Nephron progenitor cell (in vitro differentiated cells): ENCODE measurements around the gene CD47.
A peak's percentile ranks its signal among the peaks of the same experiment; 100 is the strongest.

Experiments used
- DNase-seq: peaks from one replicate; pipeline ENCODE4 v3.0.0; 2021
- H3K27ac Mint-ChIP-seq: 2 replicates; pipeline ENCODE4 v1.8.0; 2021; ENCODE audit warnings: mild to moderate bottlenecking, moderate library complexity, mixed read lengths
- H3K27me3 Mint-ChIP-seq: 2 replicates; pipeline ENCODE4 v1.8.0; 2021; ENCODE audit warnings: mild to moderate bottlenecking, low read depth, mixed read lengths; ENCODE audit not compliant: poor library complexity
- H3K36me3 Mint-ChIP-seq: 2 replicates; pipeline ENCODE4 v1.8.0; 2021; ENCODE audit warnings: low read depth, mixed read lengths
- H3K4me1 Mint-ChIP-seq: 2 replicates; pipeline ENCODE4 v1.8.0; 2021; ENCODE audit warnings: mixed read lengths
- H3K4me3 Mint-ChIP-seq: 2 replicates; pipeline ENCODE4 v1.8.0; 2021; ENCODE audit warnings: mild to moderate bottlenecking, moderate library complexity, mixed read lengths
- H3K9me3 Mint-ChIP-seq: 2 replicates; pipeline ENCODE4 v1.8.0; 2021; ENCODE audit warnings: mild to moderate bottlenecking, moderate library complexity, mixed read lengths
- CTCF ChIP-seq: fragments of 200-600 bp; sonication (generic); IDR thresholded peaks from 2 replicates; pipeline ENCODE4 v1.5.0; 2021; ENCODE audit warnings: antibody characterized with exemption

CD47 gene

GRCh38 chr3:108073764-108074431 is 16.9 kb downstream of the CD47 start:
- Mint-ChIP-seq H3K27ac (no peak overlapping the region), H3K27me3 (no peaks in the 10 kb centered on the region), H3K9me3 (no peaks in the 10 kb centered on the region), H3K4me3 (no peak overlapping the region), H3K4me1 (no peaks in the 10 kb centered on the region), H3K36me3 (peaks cover 13% of the 10 kb centered on the region)
- no peak for DNase-seq
- TF ChIP-seq CTCF = no peak

- no peak overlapping the region for H3K4me3 Mint-ChIP-seq
- TF ChIP-seq CTCF = no peak
- H3K9me3 Mint-ChIP-seq = no peaks in the 10 kb centered on the region
- H3K36me3 Mint-ChIP-seq = peaks cover 5% of the 10 kb centered on the region
- DNase-seq = no peak
- no peaks in the 10 kb centered on the region for H3K4me1 Mint-ChIP-seq
- H3K27me3 Mint-ChIP-seq = no peaks in the 10 kb centered on the region
- no peak overlapping the region for H3K27ac Mint-ChIP-seq
Observed at GRCh38 chr3:108071368-108071767, 19.5 kb downstream of the CD47 start.

- H3K4me1 Mint-ChIP-seq = no peaks in the 10 kb centered on the region
- no peak for DNase-seq
Observed at GRCh38 chr3:108070356-108070755, 20.5 kb downstream of the CD47 start.

GRCh38 chr3:108067768-108068167 is 23.1 kb downstream of the CD47 start:
- no peaks in the 10 kb centered on the region for H3K9me3 Mint-ChIP-seq
- peaks cover 14% of the 10 kb centered on the region for H3K36me3 Mint-ChIP-seq
- H3K4me1 Mint-ChIP-seq = no peaks in the 10 kb centered on the region
- no peak overlapping the region for H3K27ac Mint-ChIP-seq
- no peak for DNase-seq
- H3K27me3 Mint-ChIP-seq = no peaks in the 10 kb centered on the region
- H3K4me3 Mint-ChIP-seq = no peak overlapping the region
- TF ChIP-seq CTCF = no peak

More at GRCh38 chr3:108070356-108070755, 20.5 kb downstream of the CD47 start:
- H3K27me3 Mint-ChIP-seq = no peaks in the 10 kb centered on the region
- no peak overlapping the region for H3K27ac Mint-ChIP-seq
- no peaks in the 10 kb centered on the region for H3K9me3 Mint-ChIP-seq
- no peak overlapping the region for H3K4me3 Mint-ChIP-seq
- H3K36me3 Mint-ChIP-seq = peaks cover 10% of the 10 kb centered on the region
- no peak for TF ChIP-seq CTCF

- no peak for TF ChIP-seq CTCF
- Mint-ChIP-seq H3K4me1 (no peaks in the 10 kb centered on the region), H3K4me3 (no peak overlapping the region), H3K27ac (no peak overlapping the region), H3K27me3 (no peaks in the 10 kb centered on the region), H3K36me3 (peaks cover 14% of the 10 kb centered on the region), H3K9me3 (no peaks in the 10 kb centered on the region)
- no peak for DNase-seq
Observed at GRCh38 chr3:108065096-108065495, 25.7 kb downstream of the CD47 start.

- Mint-ChIP-seq H3K9me3 (no peaks in the 10 kb centered on the region), H3K36me3 (peaks cover 18% of the 10 kb centered on the region), H3K27ac (peak overlapping the region; percentile 50), H3K4me3 (no peak overlapping the region), H3K27me3 (no peaks in the 10 kb centered on the region), H3K4me1 (no peaks in the 10 kb centered on the region)
- DNase-seq = no peak
- TF ChIP-seq CTCF = no peak
Observed at GRCh38 chr3:108064293-108064887, 26.4 kb downstream of the CD47 start.
